Endodermal cell (in vitro differentiated cells): Measurements from ENCODE around the gene CREBBP. TPM values are rescaled to one million over a fixed set of nuclear protein-coding genes. Genes with fewer than 3 reads are reported as not detected.

Experiments
- DNase-seq: peaks from one replicate; pipeline ENCODE4 v3.0.0-alpha.2; 2017
- H3K27ac ChIP-seq: 2 replicates; pipeline ENCODE4 v1.5.1; 2013; ENCODE audit warnings: mild to moderate bottlenecking, low read depth, low read length, moderate library complexity
- H3K27me3 ChIP-seq: 2 replicates; pipeline ENCODE4 v1.6.1; 2013; ENCODE audit warnings: mild to moderate bottlenecking, low read length, moderate library complexity; ENCODE audit not compliant: insufficient read depth, control insufficient read depth, poor library complexity, severe bottlenecking
- H3K36me3 ChIP-seq: 2 replicates; pipeline ENCODE4 v1.7.0; 2013; ENCODE audit warnings: mild to moderate bottlenecking, low read length, moderate library complexity; ENCODE audit not compliant: control insufficient read depth, insufficient read depth
- H3K4me1 ChIP-seq: one replicate; pipeline ENCODE4 v1.7.0; 2013; ENCODE audit warnings: low read length; ENCODE audit not compliant: control insufficient read depth, insufficient read depth
- H3K4me3 ChIP-seq: 2 replicates; pipeline ENCODE4 v1.5.1; 2013; ENCODE audit warnings: mild to moderate bottlenecking, low read length, moderate library complexity
- H3K9ac ChIP-seq: 2 replicates; pipeline ENCODE4 v1.6.1; 2013; ENCODE audit warnings: mild to moderate bottlenecking, low read length, moderate library complexity; ENCODE audit not compliant: poor library complexity, severe bottlenecking; ENCODE audit errors: extremely low read depth
- H3K9me3 ChIP-seq: 2 replicates; pipeline ENCODE4 v1.6.1; 2013; ENCODE audit warnings: mild to moderate bottlenecking, low read length, moderate library complexity; ENCODE audit not compliant: control insufficient read depth
- H3K27ac Mint-ChIP-seq: 2 replicates; pipeline ENCODE4 v1.8.0; 2020; ENCODE audit warnings: mixed read lengths
- H3K27me3 Mint-ChIP-seq: 2 replicates; pipeline ENCODE4 v1.8.0; 2021; ENCODE audit warnings: mild to moderate bottlenecking, mixed read lengths; ENCODE audit not compliant: insufficient read depth
- H3K36me3 Mint-ChIP-seq: 2 replicates; pipeline ENCODE4 v1.8.0; 2020; ENCODE audit warnings: low read depth, mixed read lengths
- H3K4me1 Mint-ChIP-seq: 2 replicates; pipeline ENCODE4 v1.8.0; 2020; ENCODE audit warnings: mixed read lengths
- H3K4me3 Mint-ChIP-seq: 2 replicates; pipeline ENCODE4 v1.8.0; 2020; ENCODE audit warnings: mild to moderate bottlenecking, moderate library complexity, mixed read lengths
- H3K9me3 Mint-ChIP-seq: 2 replicates; pipeline ENCODE4 v1.8.0; 2020; ENCODE audit warnings: mild to moderate bottlenecking, mixed read lengths
- WGBS, 2 experiments: methylation state at CpG; one replicate each; pipeline versions ENCODE4 v1.1.5 to v1.1.7; 2013; ENCODE audit warnings: missing lambda C conversion rate in 2 of 2, mixed read lengths in 1 of 2; ENCODE audit not compliant: insufficient coverage in 1 of 2, insufficient read length in 1 of 2; 5-methylcytosine and 5-hydroxymethylcytosine counted together
- total RNA-seq, 2 donors: library from RNA; stranded (reverse); fragmentation: NEBNext Ultra II Directional in 1 of 2; extraction: Animal tissue kit (Norgen Biotek cat#: 25700) in 1 of 2; gene quantifications; 2 replicates in 1 of 2; 3 replicates in 1 of 2; pipeline ENCODE4 v1.2.1, GENCODE V29; 2021
- TF ChIP-seq, protein P1 (sequence below): fragments of 200-600 bp; sonication (generic); conservative IDR thresholded peaks from 2 replicates; pipeline ENCODE4 v1.5.0; 2021; ENCODE audit warnings: antibody characterized with exemption, mild to moderate bottlenecking

The CREBBP gene
- total RNA-seq, 2 donors from 2014 or later = 71.1 to 103 TPM

- H3K4me3 Mint-ChIP-seq = no peak overlapping the region
- H3K27ac ChIP-seq = no peak overlapping the region
- peaks cover 40% of the 10 kb centered on the region for H3K36me3 ChIP-seq
- no peaks in the 10 kb centered on the region for H3K27me3 ChIP-seq
- no peak overlapping the region for H3K9ac ChIP-seq
- no peaks in the 10 kb centered on the region for H3K27me3 Mint-ChIP-seq
- no peaks in the 10 kb centered on the region for H3K9me3 ChIP-seq
- TF ChIP-seq, protein P1, sequence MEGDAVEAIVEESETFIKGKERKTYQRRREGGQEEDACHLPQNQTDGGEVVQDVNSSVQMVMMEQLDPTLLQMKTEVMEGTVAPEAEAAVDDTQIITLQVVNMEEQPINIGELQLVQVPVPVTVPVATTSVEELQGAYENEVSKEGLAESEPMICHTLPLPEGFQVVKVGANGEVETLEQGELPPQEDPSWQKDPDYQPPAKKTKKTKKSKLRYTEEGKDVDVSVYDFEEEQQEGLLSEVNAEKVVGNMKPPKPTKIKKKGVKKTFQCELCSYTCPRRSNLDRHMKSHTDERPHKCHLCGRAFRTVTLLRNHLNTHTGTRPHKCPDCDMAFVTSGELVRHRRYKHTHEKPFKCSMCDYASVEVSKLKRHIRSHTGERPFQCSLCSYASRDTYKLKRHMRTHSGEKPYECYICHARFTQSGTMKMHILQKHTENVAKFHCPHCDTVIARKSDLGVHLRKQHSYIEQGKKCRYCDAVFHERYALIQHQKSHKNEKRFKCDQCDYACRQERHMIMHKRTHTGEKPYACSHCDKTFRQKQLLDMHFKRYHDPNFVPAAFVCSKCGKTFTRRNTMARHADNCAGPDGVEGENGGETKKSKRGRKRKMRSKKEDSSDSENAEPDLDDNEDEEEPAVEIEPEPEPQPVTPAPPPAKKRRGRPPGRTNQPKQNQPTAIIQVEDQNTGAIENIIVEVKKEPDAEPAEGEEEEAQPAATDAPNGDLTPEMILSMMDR = no peak
- H3K4me1 ChIP-seq = peaks cover 7% of the 10 kb centered on the region
- no peaks in the 10 kb centered on the region for H3K9me3 Mint-ChIP-seq
- 92 to 97% methylated on average over 11 to 17 of the region's 19 CpGs for WGBS, 2 experiments
- no peak overlapping the region for H3K4me3 ChIP-seq
- DNase-seq = no peak
- peak overlapping the region; percentile 88 for H3K27ac Mint-ChIP-seq
- H3K36me3 Mint-ChIP-seq = peaks cover 44% of the 10 kb centered on the region
- peaks cover 11% of the 10 kb centered on the region for H3K4me1 Mint-ChIP-seq
These were observed 189.4 kb downstream of the CREBBP start for GRCh38 chr16:3690980-3691720.

DNA sequence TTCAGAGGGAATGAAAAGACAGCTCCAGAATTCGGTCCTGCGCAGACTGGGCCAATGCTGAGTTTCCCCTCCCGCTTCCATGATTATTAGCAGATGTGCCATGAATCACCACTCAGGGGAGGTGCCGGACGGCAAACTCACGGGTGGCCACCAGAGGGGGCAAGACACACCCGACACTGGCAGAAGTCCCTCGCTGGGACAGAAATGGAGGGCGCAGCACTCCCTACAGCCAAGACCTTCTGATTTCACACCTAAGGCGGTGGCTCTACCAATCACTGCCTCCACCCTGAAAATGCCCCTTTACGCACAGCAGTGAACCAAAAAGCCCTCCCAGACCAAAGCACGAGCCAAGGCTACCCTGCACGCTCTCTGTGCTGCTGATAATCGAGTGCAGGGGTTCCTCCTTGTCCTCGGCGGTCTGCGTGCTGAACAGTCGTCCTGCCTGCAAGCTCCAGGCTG, 190.0 kb downstream of the CREBBP start:
- WGBS, 2 experiments = 66 to 73% methylated on average over 16 to 18 of the region's 18 CpGs
- H3K4me3 ChIP-seq = no peak overlapping the region
- no peak overlapping the region for H3K27ac ChIP-seq
- peaks cover 47% of the 10 kb centered on the region for H3K36me3 ChIP-seq
- Mint-ChIP-seq H3K4me3 (no peak overlapping the region), H3K27ac (peak overlapping the region; percentile 88), H3K36me3 (peaks cover 49% of the 10 kb centered on the region), H3K4me1 (peaks cover 5% of the 10 kb centered on the region), H3K9me3 (no peaks in the 10 kb centered on the region), H3K27me3 (no peaks in the 10 kb centered on the region)
- no peaks in the 10 kb centered on the region for H3K27me3 ChIP-seq
- no peak overlapping the region for H3K9ac ChIP-seq
- no peaks in the 10 kb centered on the region for H3K9me3 ChIP-seq
- TF ChIP-seq, protein P1 = peak; percentile 96
- H3K4me1 ChIP-seq = peaks cover 3% of the 10 kb centered on the region
- peak; percentile 97 for DNase-seq

DNA sequence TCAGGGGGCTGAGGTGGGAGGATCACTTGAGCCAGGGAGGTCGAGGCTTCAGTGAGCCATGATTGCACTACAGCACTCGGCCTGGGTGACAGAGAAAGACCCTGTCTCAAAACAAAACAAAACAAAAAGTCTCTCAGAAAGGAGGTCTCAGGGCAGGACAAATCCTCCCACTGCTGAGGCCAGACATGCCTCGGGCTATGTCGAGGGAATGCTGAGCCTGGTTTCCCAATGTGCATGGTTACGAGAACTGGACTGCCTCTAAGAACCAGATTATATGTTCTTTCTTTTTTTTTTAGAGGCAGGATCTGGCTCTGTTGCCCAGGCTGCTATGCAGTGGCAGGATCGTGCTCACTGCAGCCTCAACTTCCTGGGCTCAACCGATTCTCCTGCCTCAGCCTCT, 190.8 kb downstream of the CREBBP start:
- no peak for DNase-seq
- peaks cover 3% of the 10 kb centered on the region for H3K4me1 ChIP-seq
- Mint-ChIP-seq H3K36me3 (peaks cover 54% of the 10 kb centered on the region), H3K9me3 (no peaks in the 10 kb centered on the region), H3K4me1 (peaks cover 4% of the 10 kb centered on the region), H3K27me3 (no peaks in the 10 kb centered on the region), H3K4me3 (no peak overlapping the region), H3K27ac (no peak overlapping the region)
- WGBS, 2 experiments = 92 to 93% methylated on average over 6 to 7 of the region's 7 CpGs
- H3K9me3 ChIP-seq = no peaks in the 10 kb centered on the region
- H3K27me3 ChIP-seq = no peaks in the 10 kb centered on the region
- peaks cover 53% of the 10 kb centered on the region for H3K36me3 ChIP-seq
- TF ChIP-seq, protein P1 = no peak
- no peak overlapping the region for H3K27ac ChIP-seq
- no peak overlapping the region for H3K4me3 ChIP-seq
- H3K9ac ChIP-seq = no peak overlapping the region
